Ecto neural progenitor cell (in vitro differentiated cells): ENCODE data around the gene FMC1.

ENCODE experiments used
- DNase-seq: peaks from one replicate; pipeline ENCODE4 v3.0.0-alpha.2; 2018; ENCODE audit warnings: low spot score

FMC1 gene

DNA sequence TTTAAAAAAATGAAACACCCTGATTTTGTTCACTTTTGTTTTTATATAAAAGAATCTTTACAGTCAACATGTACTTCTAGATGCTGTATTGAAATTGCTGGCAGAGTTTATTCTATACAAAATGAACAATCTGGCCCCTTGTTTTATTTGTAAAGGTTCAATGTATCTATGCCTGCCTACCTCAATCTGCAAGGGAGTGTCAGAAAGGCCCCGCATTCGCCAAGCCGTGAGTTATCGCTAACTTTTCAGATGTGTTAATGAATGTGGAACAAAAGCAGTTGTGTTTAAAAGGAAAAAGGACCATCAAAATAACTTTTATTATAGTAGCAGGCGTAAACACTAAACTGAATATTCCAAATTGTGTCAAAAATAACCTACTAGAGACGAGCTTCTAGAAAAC lies 33.1 kb downstream of the FMC1 start:
- DNase-seq = no peak

DNA sequence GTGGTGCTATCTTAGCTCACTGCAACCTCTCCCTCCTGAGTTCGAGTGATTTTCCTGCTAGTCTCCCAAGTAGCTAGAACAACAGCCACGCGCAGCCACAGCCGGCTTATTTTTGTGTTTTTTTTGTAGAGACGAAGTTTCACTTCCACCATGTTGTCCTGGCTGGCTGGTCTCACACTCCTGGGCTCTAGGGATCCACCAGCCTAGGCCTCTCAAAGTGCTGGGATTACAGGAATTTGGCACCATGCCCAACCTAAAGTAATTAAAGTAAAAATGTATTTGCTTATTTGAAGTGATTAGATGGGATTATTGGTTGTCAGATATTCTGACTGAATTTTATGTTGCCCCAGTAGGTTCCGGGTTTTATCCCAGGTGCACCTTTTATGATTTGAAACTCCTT lies 41.3 kb downstream of the FMC1 start:
- no peak for DNase-seq

DNA sequence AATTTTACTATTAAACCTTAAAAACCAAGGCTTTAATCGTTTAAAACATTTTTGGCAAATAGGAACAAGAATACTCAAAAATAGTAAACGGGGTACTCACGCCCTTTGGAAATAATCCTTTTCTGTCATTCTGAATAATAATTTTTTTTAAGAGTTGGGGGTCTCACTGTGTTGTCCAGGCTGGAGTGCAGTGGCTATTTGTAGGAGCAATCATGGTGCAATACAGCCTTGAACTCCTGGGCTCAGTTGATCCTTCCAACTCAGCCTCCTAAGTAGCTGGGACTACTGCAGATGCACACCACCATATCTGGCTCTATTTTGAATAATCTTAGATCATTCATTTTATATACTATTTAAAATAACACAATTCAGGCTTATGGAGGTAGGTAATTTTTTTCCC lies 43.5 kb downstream of the FMC1 start:
- no peak for DNase-seq

DNA sequence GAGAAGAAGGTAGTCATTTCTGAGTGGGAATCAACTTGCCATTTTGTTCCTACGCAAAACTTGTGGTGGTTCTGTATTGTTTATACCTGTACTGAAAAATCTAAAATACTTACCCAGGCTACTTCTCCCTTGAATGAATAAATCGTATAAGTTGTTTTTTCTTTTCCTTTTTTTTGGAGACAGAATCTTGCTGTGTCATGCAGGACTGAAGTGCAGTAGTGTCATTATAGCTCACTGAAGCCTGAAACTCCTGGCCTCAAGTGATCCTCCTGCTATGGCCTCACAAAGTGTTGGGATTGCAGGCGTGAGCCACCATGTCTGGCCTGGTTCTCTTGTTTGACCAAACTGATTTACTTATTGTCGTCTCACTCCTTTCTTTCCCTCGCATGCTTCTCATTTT lies 46.5 kb downstream of the FMC1 start:
- DNase-seq = no peak

DNA sequence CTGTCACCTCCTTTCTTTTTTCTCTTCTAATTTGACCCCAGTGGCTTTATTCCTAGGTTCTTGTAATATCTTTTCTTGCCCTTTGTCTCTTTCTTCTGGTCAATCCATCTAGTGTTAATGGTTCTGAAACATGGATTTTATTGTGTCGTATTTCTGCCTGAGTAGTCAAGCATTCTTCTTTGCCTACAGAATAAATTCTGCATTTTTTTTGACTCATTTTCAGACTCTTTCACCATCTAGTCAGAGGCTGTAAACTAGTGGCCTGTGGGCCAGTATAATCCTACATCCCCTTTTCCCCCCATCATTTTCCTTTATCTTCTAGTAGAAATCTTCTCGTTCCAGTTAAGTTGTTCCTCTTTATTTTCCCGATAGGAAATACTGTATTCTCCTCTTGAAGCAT lies 48.0 kb downstream of the FMC1 start:
- no peak for DNase-seq

DNA sequence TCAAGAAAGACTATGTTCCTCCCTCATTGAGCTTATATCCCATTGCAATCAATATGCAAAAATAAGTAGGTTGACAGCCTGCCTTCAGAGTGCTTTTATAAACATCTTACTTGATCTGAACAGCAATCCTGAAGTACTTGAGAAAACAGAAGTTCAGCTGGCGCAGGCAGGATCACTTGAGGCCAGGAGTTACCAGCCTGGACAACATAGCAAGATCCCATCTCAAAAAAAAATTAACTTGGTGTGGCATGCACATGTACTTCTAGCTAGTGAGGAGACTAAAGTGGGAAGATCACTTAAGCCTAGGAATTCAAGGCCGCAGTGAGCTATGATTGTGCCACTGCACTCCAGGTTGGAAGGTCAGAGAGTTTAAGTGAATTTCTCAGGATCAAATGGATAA lies 48.6 kb downstream of the FMC1 start:
- no peak for DNase-seq

DNA sequence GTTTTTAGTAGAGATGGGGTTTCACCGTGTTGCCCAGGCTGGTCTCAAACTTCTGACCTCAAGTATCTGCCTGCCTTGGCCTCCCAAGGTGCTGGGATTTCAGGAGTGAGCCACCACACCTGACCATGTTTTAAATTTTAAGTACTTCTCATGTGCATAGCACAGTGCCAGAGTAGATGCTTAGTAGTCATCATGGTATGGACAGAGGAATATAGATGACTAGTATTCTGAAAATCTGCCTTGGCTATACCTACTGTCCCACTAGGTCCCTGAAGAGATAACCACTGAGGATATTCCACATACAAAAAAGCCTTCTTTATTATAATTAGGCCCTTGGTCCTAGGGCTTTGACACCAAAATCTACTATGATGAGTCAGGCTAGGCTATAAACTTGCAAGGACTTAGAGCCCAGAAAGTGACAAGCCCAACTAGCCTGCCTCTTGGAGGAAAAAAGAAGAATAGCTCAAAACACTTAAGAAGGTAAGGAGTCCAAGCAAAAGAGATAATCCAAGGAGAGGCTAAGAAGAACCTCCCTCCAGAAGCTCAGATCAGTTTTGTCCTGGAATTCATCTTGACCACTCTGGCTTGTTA lies 52.6 kb downstream of the FMC1 start:
- DNase-seq = no peak

DNA sequence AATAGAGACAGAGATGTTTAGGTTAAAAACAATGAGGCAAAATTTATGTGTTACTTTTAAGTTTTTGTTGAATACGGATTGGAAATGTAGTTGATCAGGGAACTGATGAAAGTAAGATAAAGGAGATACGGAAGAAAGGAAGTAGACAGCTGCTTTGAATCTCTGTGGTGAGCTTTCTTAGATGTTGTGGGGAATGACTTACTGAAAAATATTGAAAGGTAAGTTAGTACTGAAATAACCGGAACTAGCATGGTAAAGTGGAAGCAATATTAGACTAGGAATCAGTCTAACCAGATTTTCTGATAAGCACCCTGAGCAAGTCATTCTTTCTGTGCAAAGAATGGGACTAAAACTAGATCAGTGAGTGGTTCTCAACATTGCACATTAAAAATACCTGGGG lies 53.4 kb downstream of the FMC1 start:
- DNase-seq = no peak
